Measurements from ENCODE around the gene FCGR3B.
A peak's percentile ranks its signal among the peaks of the same experiment; 100 is the strongest.
"Not testable (repeated sequence)": the region's sequence is repeated elsewhere in the genome, so short reads cannot be mapped to it uniquely, and the experiment has no call there.

The FCGR3B gene

GRCh38 chr1:161631076-161631475, at the start of gene FCGR3B:
FCGR3B (minus strand) TSS chr1:161631176; CDS start chr1:161631094, 82 bp downstream.
- DNase-seq = no peak

- DNase-seq = no peak
Observed at GRCh38 chr1:161678500-161678899, 47.5 kb upstream of the FCGR3B start.

GRCh38 chr1:161676958-161677689, 46.1 kb upstream of the FCGR3B start:
- no peak for DNase-seq

GRCh38 chr1:161676441-161676840, 45.5 kb upstream of the FCGR3B start:
- DNase-seq = no peak

GRCh38 chr1:161674908-161675307, 43.9 kb upstream of the FCGR3B start:
- peak; percentile 50 for DNase-seq

GRCh38 chr1:161674447-161674846, 43.5 kb upstream of the FCGR3B start:
- DNase-seq = not testable (repeated sequence)

GRCh38 chr1:161673437-161673836, 42.5 kb upstream of the FCGR3B start:
- peak; percentile 54 for DNase-seq

GRCh38 chr1:161671045-161672020, 40.4 kb upstream of the FCGR3B start:
- not testable (repeated sequence) for DNase-seq

- DNase-seq = not testable (repeated sequence)
Observed at GRCh38 chr1:161664689-161665088, 33.7 kb upstream of the FCGR3B start.

GRCh38 chr1:161663569-161663968, 32.6 kb upstream of the FCGR3B start:
- DNase-seq = not testable (repeated sequence)

- DNase-seq = not testable (repeated sequence)
Observed at GRCh38 chr1:161662684-161663339, 31.8 kb upstream of the FCGR3B start, which contains the start of gene FCGR2B. FCGR2B (plus strand) TSS chr1:161663143; CDS start chr1:161663242, 99 bp downstream.

- not testable (repeated sequence) for DNase-seq
Observed at GRCh38 chr1:161661660-161662311, 30.8 kb upstream of the FCGR3B start.

- DNase-seq = not testable (repeated sequence)
Observed at GRCh38 chr1:161658524-161658923, 27.5 kb upstream of the FCGR3B start.

- DNase-seq = not testable (repeated sequence)
Observed at GRCh38 chr1:161653971-161654370, 23.0 kb upstream of the FCGR3B start.

- DNase-seq = not testable (repeated sequence)
Observed at GRCh38 chr1:161653541-161653940, 22.6 kb upstream of the FCGR3B start.

- not testable (repeated sequence) for DNase-seq
Observed at GRCh38 chr1:161647507-161648360, 16.8 kb upstream of the FCGR3B start.

GRCh38 chr1:161644855-161645254, 13.9 kb upstream of the FCGR3B start:
- DNase-seq = not testable (repeated sequence)

GRCh38 chr1:161643481-161644208, 12.7 kb upstream of the FCGR3B start:
- DNase-seq = not testable (repeated sequence)

- DNase-seq = not testable (repeated sequence)
Observed at GRCh38 chr1:161642697-161643096, 11.7 kb upstream of the FCGR3B start.

- DNase-seq = not testable (repeated sequence)
Observed at GRCh38 chr1:161639203-161639602, 8.2 kb upstream of the FCGR3B start.
